Liver (tissue), 3 donors: ENCODE data around the gene CLPTM1L.

Source experiments
- ATF3 ChIP-seq: IDR thresholded peaks from 2 replicates; pipeline ENCODE4 v1.6.1; 2016; ENCODE audit warnings: antibody characterized with exemption
- CTCF ChIP-seq: fragments of 150-350 bp; IDR thresholded peaks from 2 replicates; pipeline ENCODE4 v1.5.1; 2017; ENCODE audit warnings: improper control_type of control experiment, low read depth, low read length; ENCODE audit not compliant: missing input control
- EGR1 ChIP-seq, 2 donors: IDR thresholded peaks; 2 replicates each; pipeline ENCODE4 v1.6.1; 2016 to 2018; ENCODE audit warnings: antibody characterized with exemption in 2 of 2, low read depth in 2 of 2
- FOXA1 ChIP-seq: IDR thresholded peaks from 2 replicates; pipeline ENCODE4 v1.6.1; 2016; ENCODE audit warnings: antibody characterized with exemption
- GABPA ChIP-seq, 2 donors: IDR thresholded peaks in 1 of 2; conservative IDR thresholded peaks in 1 of 2; 2 replicates each; pipeline ENCODE4 v1.6.1; 2016; ENCODE audit warnings: antibody characterized with exemption in 2 of 2, mild to moderate bottlenecking in 1 of 2, moderate library complexity in 1 of 2
- JUND ChIP-seq, 2 donors: IDR thresholded peaks; 2 replicates each; pipeline ENCODE4 v1.6.1; 2016; ENCODE audit warnings: antibody characterized with exemption in 2 of 2
- MAX ChIP-seq: IDR thresholded peaks from 2 replicates; pipeline ENCODE4 v1.6.1; 2016; ENCODE audit warnings: antibody characterized with exemption
- NR2F2 ChIP-seq: IDR thresholded peaks from 2 replicates; pipeline ENCODE4 v1.6.1; 2016; ENCODE audit warnings: antibody characterized with exemption
- RAD21 ChIP-seq, 2 donors: IDR thresholded peaks; 2 replicates each; pipeline ENCODE4 v1.6.1; 2016; ENCODE audit warnings: antibody characterized with exemption in 2 of 2, mild to moderate bottlenecking in 2 of 2
- REST ChIP-seq: IDR thresholded peaks from 2 replicates; pipeline ENCODE4 v1.6.1; 2016; ENCODE audit warnings: antibody characterized with exemption, mild to moderate bottlenecking
- RXRA ChIP-seq, 2 donors: IDR thresholded peaks; 2 replicates each; pipeline ENCODE4 v1.6.1; 2017 to 2018; ENCODE audit warnings: antibody characterized with exemption in 2 of 2, mild to moderate bottlenecking in 1 of 2
- SP1 ChIP-seq: IDR thresholded peaks from 2 replicates; pipeline ENCODE4 v1.6.1; 2018; ENCODE audit warnings: antibody characterized with exemption, mild to moderate bottlenecking
- TAF1 ChIP-seq: conservative IDR thresholded peaks from 2 replicates; pipeline ENCODE4 v1.6.1; 2016; ENCODE audit warnings: antibody characterized with exemption, mild to moderate bottlenecking
- YY1 ChIP-seq: IDR thresholded peaks from 2 replicates; pipeline ENCODE4 v1.6.1; 2016; ENCODE audit warnings: antibody characterized with exemption, mild to moderate bottlenecking
- donor health status: healthy.
- donor health status: healthy.

- TF ChIP-seq MAX (no peak), CTCF (no peak), TAF1 (no peak), SP1 (no peak), FOXA1 (no peak), RAD21 (IDR thresholded peaks at IDR 0.05) (no peak), GABPA (IDR thresholded peaks at IDR 0.05 in 1 of 2, conservative IDR thresholded peaks at IDR 0.05 in 1 of 2) (no peak), ATF3 (no peak), RXRA (IDR thresholded peaks at IDR 0.05) (no peak), JUND (IDR thresholded peaks at IDR 0.05) (no peak), REST (no peak), YY1 (no peak), NR2F2 (no peak), EGR1 (IDR thresholded peaks at IDR 0.05; ENCODE audit: low read depth in 2 of 2) (no peak)
Observed at GRCh38 chr5:1293416-1294205, 51.3 kb downstream of the CLPTM1L start.
